HG03175 (cell line): Measurements from ENCODE around the gene ITPR3.

ENCODE experiments used
- ATAC-seq: cut with Tn5 transposase; IDR thresholded peaks from one replicate; pipeline ENCODE4 v1.9.1; 2021; ENCODE audit warnings: mild to moderate bottlenecking, moderate library complexity; ENCODE audit not compliant: unreplicated experiment

The ITPR3 gene

GRCh38 chr6:33695451-33695887 is 74.3 kb downstream of the ITPR3 start:
- no peak for ATAC-seq

- ATAC-seq: no peak
These were observed 75.0 kb downstream of the ITPR3 start for GRCh38 chr6:33696076-33696475.

DNA sequence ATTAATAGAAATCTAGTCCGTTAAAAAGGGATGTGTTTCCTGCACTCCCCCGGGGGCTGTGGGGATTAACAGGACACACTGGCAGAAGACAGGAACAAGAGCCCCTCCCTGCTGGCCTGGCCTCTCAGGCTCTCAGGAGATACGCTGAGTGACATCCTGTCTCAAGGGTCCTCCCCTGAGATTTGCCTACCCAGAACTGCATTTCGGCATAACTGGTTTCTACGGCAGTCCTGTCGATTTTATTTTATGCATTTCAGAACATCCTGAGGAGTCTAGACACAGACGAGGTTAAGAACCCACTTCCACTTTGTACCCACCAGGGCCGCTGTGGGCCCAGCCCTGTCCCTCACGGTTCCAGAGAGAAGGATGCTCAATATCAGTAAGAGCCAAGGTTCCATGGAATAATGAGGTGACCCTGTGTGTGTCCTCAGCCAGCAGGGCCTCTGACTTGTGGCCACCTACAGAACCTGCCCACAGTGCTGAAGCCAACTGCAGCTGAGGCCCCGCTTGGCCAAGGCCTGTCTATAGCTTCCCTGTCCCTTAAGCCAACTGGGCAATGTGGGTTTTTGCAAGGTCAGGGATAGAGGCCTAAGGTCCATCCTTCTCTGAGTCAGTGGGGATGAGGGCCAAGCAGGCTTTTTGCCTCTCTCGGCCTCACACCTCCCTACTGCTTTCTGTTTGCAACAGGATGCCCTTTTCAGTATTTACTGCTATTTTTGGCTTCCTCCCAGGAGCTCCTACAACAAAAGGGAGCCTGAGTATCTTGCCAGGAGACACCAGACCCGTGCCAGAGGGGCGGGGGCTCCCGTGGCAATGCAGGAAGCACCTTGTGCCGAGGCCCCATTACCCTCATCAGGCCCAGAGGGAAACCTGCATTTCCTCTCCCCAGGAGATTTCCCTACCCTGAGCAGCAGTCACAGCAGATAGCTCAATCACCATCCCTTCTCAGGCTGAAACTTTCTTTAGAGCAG is 75.7 kb downstream of the ITPR3 start:
- no peak for ATAC-seq

DNA sequence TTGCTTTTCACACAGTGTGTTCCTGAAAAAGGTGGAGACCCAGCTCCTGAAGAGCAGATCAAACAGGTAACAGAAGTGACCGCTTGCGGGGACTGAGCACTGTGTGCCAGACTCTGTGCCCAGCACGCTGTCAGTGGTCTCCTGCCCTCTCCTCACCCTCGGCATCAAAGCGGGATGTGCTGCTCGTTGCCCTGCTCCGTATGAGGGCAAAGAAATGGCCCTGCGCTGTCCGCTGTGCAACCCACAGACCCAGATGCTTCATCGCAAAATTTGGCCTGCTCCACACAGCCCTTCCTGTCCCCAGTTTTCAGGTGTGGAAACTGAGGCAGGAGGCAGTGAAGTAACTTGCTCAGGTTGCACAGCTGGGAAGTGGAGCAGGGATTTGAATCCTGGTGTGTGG is 76.7 kb downstream of the ITPR3 start:
- no peak for ATAC-seq

DNA sequence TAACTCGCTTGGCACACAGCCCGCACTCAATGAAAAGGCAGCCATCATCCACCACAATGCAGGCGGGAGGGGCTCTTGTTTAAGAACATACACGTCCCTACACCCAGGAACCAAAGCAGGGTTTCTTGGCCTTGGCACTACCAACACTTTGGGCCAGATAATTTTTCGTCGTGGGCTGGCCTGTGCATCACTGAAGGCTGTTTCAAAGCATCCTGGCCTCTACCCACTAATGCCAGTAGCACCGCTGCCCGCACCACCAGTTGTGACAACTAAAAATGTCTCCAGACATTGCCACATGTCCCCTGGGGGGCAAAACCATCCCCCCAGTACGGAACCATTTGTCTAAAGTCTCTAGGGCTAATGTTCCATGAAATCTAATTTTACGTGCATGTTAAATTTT is 77.4 kb downstream of the ITPR3 start:
- no peak for ATAC-seq

DNA sequence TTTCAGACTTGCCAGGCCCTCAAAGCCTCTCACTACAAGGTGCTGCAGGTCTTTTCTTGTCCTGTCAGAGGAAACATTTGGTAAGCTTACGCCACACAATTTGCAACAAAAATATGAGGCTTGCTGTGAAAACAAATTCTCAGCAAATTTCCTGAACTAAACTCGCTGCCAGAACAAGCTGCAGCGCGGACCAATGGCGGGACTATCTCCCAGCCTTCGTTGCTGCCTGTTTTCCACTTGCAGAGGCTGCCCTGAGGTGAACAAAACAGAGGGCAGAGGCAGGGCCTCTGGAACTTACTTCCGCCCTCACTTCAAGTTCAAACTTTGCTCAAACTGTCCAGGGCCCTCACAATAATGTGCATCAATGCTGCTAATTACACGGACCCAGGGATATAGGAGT is 78.0 kb downstream of the ITPR3 start:
- no peak for ATAC-seq

DNA sequence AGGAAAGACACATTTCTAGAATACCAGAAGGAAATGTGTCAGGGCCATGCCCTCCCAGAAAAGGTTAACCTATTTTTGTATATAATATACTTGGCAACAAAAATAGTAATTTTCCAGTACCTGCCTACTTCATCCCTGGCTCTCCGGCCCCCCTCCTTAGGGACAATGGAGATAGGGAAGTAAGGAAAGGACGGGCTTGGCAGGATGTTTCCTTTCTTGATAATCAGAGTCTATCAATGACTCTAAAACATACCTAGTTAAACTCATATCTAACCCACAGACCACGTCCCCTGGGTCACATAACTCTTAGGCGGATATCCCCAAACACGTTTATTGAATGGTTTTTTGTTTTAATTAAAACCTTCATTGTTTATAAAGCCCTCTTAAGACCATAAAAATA is 78.6 kb downstream of the ITPR3 start:
- ATAC-seq: no peak

GRCh38 chr6:33700391-33701050 is 79.4 kb downstream of the ITPR3 start:
- ATAC-seq: peak; percentile 75

- ATAC-seq: no peak
These were observed 81.3 kb downstream of the ITPR3 start for GRCh38 chr6:33702345-33702977.

- ATAC-seq: no peak
These were observed 83.3 kb downstream of the ITPR3 start for GRCh38 chr6:33704215-33705066.

GRCh38 chr6:33705268-33705885 is 84.3 kb downstream of the ITPR3 start:
- no peak for ATAC-seq

- ATAC-seq: no peak
These were observed 85.0 kb downstream of the ITPR3 start for GRCh38 chr6:33705955-33706725.

DNA sequence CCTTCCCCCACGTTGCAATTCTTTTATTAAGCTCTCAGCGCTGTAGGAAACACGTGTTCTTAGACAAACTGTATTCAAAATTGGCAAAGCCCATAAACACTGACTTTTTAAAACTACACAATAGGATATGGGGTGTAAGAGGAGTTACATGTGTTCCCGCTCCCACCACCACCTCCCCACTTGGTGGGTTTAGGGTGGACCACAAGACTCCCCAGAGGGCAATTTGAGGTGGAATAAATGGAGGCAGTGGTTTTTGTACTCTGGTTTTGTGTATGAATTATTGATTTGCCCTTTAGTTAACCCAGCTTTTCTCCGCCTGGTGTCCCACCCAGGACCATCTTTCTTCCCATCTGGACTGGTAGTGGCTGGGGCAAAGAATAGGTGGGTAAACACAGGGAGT is 86.6 kb downstream of the ITPR3 start:
- no peak for ATAC-seq

DNA sequence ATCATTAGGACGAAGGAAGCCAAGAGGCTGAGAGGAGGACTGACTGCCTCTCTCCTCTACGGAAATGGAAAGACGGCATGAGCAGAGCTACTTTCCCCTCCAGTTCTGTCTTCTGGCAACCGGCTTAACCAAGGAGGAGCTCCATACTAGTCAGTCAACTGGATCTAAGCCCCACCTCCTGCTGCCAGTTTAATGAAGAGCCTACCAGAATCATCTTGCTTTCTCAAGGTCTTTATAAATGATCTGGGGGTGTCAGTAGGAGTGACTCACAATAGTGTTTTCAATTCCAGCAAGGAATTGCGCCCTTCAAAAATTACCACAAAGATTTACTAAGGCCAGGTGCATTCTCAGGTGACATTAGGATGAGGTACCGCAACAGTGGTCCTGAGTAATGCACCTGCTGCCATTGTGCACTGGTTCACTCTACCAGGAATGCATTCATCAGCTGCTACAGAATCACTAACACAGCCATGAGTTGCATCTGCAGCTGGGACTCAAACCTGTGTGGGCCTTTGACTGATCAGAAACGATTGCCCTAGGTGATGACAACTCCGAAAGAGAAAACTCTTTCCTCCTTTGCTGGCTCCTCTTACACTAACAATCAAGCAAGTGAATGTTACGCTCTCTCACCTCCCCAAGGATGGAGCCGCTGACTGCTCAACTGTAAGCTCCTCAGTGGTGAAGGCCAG is 87.5 kb downstream of the ITPR3 start:
- ATAC-seq: no peak

DNA sequence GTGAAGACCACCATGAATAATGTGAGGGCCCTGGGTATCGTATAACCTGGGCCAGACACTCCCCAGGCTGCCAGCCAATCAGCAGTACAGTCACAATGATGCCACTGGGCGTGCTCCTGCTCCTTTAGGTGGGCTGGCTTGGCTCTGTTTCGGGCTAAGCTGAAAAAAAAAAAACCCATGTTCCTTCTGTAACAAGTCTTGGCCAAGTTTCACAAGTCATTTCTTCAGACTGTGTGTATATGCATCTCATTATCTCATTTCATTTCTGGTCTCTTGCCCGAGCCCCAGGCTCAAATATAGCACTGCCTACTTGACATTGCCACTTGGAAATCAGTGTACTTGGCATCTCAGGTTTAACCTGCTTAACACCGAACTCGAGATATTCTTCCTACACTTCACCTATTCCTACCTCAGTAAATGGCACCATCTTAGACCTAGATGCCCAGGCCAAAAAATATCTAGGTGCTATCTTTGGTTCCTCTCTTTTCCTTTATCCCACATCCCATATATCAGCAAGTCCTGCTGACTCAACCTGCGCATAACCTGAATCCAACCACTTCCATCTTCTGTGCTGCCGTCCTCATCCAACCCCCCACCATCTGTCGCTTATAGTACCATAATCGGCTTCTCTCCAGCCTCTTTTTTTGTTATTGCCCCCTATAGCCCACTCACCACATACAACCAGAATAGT is 88.6 kb downstream of the ITPR3 start:
- ATAC-seq: no peak

DNA sequence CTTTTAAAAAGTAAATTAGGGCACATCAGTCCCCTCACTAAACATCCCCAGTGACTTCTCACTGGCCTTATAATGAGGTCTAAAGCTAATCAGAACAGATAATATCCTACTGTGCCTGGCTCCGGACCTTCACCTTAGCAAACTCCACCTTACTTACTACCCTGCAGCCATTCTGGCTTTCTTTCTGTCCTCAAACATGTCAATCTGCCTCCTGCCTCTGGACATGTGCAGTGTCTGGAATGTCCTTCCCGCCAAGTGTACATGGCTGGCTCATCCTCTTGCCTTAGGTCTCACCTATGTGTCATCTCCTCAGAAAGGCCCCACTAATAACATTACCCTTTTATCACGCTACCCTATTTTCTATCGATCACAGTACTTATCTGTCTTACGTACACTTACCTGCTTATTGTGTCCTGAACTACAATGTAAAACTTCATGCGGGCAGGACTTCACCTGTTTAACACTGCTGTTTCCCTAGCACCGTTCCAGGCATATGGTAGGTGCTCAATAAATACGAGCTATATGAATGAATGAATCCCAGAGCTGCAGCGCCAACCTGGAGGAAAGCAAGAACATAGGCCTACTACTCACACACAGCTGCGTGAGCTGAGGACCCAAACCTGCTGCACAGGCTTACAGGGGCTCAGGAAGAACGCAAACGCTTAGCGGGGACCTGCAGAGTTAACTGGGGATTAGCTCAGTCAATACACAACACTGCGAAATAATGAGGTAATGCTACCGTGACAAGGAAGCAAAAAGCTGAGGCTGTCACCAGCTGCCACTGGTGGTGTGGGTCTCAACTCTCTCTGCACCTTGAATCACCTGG is 89.4 kb downstream of the ITPR3 start:
- ATAC-seq: no peak
